Transverse colon (tissue), 4 donors: ENCODE measurements around the gene CTNNBL1. TPM values are rescaled to one million over a fixed set of nuclear protein-coding genes. Genes with fewer than 3 reads are reported as not detected.

Source experiments
- DNase-seq: peaks from one replicate; pipeline ENCODE4 v3.0.0-alpha.2; 2019
- H3K27ac ChIP-seq, 4 donors: fragments of 200-600 bp; sonication (generic); 2 replicates each; pipeline ENCODE4 v1.5.1; 2016 to 2018; ENCODE audit warnings: inconsistent platforms in 4 of 4
- H3K27me3 ChIP-seq: fragments of 200-600 bp; sonication (generic); 2 replicates; pipeline ENCODE4 v1.5.1; 2017; ENCODE audit warnings: inconsistent platforms
- H3K36me3 ChIP-seq, 4 donors: fragments of 200-600 bp; sonication (generic); 2 replicates each; pipeline ENCODE4 v1.5.1; 2017 to 2019; ENCODE audit warnings: inconsistent platforms in 4 of 4
- H3K4me1 ChIP-seq, 4 donors: fragments of 200-600 bp; sonication (generic); 2 replicates each; pipeline ENCODE4 v1.5.1; 2017 to 2020; ENCODE audit warnings: inconsistent platforms in 4 of 4
- H3K4me3 ChIP-seq, 4 donors: fragments of 200-600 bp; sonication (generic); 1 replicate in 1 of 4; 2 replicates in 3 of 4; pipeline versions ENCODE4 v1.5.1 to v1.6.1; 2017 to 2019; ENCODE audit warnings: inconsistent platforms in 4 of 4
- H3K9me3 ChIP-seq, 2 donors: fragments of 200-600 bp; sonication (generic); 2 replicates each; pipeline ENCODE4 v1.5.1; 2017 to 2019; ENCODE audit warnings: inconsistent platforms in 2 of 2
- EP300 ChIP-seq: sonication (generic); formaldehyde crosslinking; IDR thresholded peaks from one replicate; pipeline ENCODE4 v1.6.1; 2017; ENCODE audit warnings: antibody characterized with exemption, low read depth
- POLR2A ChIP-seq: fragments of 450-650 bp; IDR thresholded peaks from one replicate; pipeline ENCODE4 v1.6.1; 2016; ENCODE audit warnings: antibody characterized with exemption, mild to moderate bottlenecking, moderate library complexity
- POLR2AphosphoS5 ChIP-seq, 3 donors: sonication (generic); formaldehyde crosslinking; IDR thresholded peaks; one replicate each; pipeline ENCODE4 v1.6.1; 2016; ENCODE audit warnings: antibody characterized with exemption in 3 of 3
- WGBS, 2 donors: methylation state at CpG; one replicate each; pipeline ENCODE4 v1.1.5; 2018; ENCODE audit warnings: low coverage in 1 of 2; 5-methylcytosine and 5-hydroxymethylcytosine counted together
- in situ Hi-C, 4 donors: fragments of 200-750 bp; cut with MboI; loops; one replicate each; pipeline versions ENCODE4 v1.15.0 to v1.15.1; 2017; ENCODE audit warnings: low sequenced_read_pairs in 3 of 4, low pct_ligation_motif_present in 1 of 4, low pct_unique_long_range_greater_than_20kb in 1 of 4
- intact Hi-C: fragments of 100-400 bp; cut with DNase I; formaldehyde crosslinking; loops from one replicate; pipeline ENCODE4 v1.15.1; 2023; ENCODE audit warnings: low total_unique reads
- total RNA-seq, 4 donors: library from RNA; depleted of rRNA; stranded (reverse); fragments of >200 nt; gene quantifications; one replicate each; pipeline ENCODE4 v1.1.0, GENCODE V29; 2016
- TF ChIP-seq, protein P1 (sequence below), 5 experiments: fragments of 200-600 bp in 3 of 5; fragments of 450-650 bp in 2 of 5; sonication (generic) in 3 of 5; IDR thresholded peaks; 1 replicate in 2 of 5; 2 replicates in 3 of 5; pipeline ENCODE4 v1.5.1; 2016 to 2017; ENCODE audit warnings: antibody characterized with exemption in 5 of 5, inconsistent platforms in 3 of 5, mild to moderate bottlenecking in 2 of 5, moderate library complexity in 1 of 5

CTNNBL1 gene
- total RNA-seq, 4 donors from 2014 or later: 18.7 to 49.0 (median 22.4) TPM

- no peak for DNase-seq
- 5 to 12% methylated on average over 6 to 29 of the region's 34 CpGs for WGBS, 2 donors
These were observed 221.0 kb downstream of the CTNNBL1 start for GRCh38 chr20:37914672-37915433.

DNA sequence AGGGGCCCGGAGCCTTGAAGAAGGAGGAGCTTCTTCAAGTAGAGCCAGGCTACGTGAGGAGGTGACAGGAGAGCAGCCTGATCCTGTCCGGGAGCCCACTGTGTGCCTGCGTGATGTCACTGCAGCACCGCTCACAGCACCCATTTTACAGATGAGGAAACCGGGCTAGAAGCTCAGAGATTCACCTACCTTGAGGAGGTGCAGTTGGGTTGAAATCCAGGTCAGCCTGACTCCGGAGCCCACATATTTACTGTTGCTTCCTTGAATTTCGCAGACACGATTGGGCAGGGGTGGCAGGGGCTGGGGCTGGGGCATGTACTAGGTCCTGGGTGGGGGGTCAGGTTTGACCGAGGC, 221.6 kb downstream of the CTNNBL1 start:
- DNase-seq: no peak
- intact Hi-C loops (no loop called here), in situ Hi-C loops (no loop called here)
- TF ChIP-seq POLR2AphosphoS5 (IDR thresholded peaks at IDR 0.05): no peak
- TF ChIP-seq POLR2A: no peak
- TF ChIP-seq, protein P1, sequence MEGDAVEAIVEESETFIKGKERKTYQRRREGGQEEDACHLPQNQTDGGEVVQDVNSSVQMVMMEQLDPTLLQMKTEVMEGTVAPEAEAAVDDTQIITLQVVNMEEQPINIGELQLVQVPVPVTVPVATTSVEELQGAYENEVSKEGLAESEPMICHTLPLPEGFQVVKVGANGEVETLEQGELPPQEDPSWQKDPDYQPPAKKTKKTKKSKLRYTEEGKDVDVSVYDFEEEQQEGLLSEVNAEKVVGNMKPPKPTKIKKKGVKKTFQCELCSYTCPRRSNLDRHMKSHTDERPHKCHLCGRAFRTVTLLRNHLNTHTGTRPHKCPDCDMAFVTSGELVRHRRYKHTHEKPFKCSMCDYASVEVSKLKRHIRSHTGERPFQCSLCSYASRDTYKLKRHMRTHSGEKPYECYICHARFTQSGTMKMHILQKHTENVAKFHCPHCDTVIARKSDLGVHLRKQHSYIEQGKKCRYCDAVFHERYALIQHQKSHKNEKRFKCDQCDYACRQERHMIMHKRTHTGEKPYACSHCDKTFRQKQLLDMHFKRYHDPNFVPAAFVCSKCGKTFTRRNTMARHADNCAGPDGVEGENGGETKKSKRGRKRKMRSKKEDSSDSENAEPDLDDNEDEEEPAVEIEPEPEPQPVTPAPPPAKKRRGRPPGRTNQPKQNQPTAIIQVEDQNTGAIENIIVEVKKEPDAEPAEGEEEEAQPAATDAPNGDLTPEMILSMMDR (IDR thresholded peaks at IDR 0.05): no peak
- no peak for TF ChIP-seq EP300
- H3K27me3 ChIP-seq: peaks cover 82% of the 10 kb centered on the region
- 51% methylated on average over 10 of the region's 10 CpGs; no CpG with 5 or more reads in 1 of the 2 donors for WGBS, 2 donors
- no peaks in the 10 kb centered on the region for H3K36me3 ChIP-seq
- peaks cover 0 to 21% (median 9%) of the 10 kb centered on the region in 4 donors for H3K4me1 ChIP-seq
- peak overlapping the region in 2 of 4 donors; percentile 1 to 67 for H3K27ac ChIP-seq
- H3K9me3 ChIP-seq: no peaks in the 10 kb centered on the region
- no peak overlapping the region for H3K4me3 ChIP-seq

More at GRCh38 chr20:37914672-37915433, 221.0 kb downstream of the CTNNBL1 start:
- peaks cover 0 to 21% (median 9%) of the 10 kb centered on the region in 4 donors for H3K4me1 ChIP-seq
- H3K36me3 ChIP-seq: no peaks in the 10 kb centered on the region
- H3K9me3 ChIP-seq: no peaks in the 10 kb centered on the region
- peak overlapping the region in 1 of 4 donors; percentile 24 for H3K4me3 ChIP-seq
- H3K27me3 ChIP-seq: peaks cover 88% of the 10 kb centered on the region
- intact Hi-C loops (no loop called here), in situ Hi-C loops (no loop called here)
- peak overlapping the region; percentile 1 to 67 (median 20) for H3K27ac ChIP-seq
- TF ChIP-seq EP300: no peak
- no peak for TF ChIP-seq POLR2A
- TF ChIP-seq, protein P1 (IDR thresholded peaks at IDR 0.05): no peak
- TF ChIP-seq POLR2AphosphoS5 (IDR thresholded peaks at IDR 0.05): no peak

GRCh38 chr20:37915800-37916570, 222.2 kb downstream of the CTNNBL1 start:
- Histone ChIP-seq H3K4me3 (no peak overlapping the region), H3K27ac (peak overlapping the region in 1 of 4 donors; percentile 67), H3K9me3 (no peaks in the 10 kb centered on the region), H3K36me3 (no peaks in the 10 kb centered on the region), H3K4me1 (peaks cover 0 to 21% (median 9%) of the 10 kb centered on the region in 4 donors), H3K27me3 (peaks cover 78% of the 10 kb centered on the region)
- no peak for DNase-seq
- intact Hi-C loops: no loop called here
- in situ Hi-C loops: no loop called here
- TF ChIP-seq, protein P1 (IDR thresholded peaks at IDR 0.05): no peak
- TF ChIP-seq EP300 (no peak), POLR2AphosphoS5 (IDR thresholded peaks at IDR 0.05) (no peak), POLR2A (no peak)
- 30 to 43% methylated on average over 5 to 21 of the region's 21 CpGs for WGBS, 2 donors

- no peak for DNase-seq
- peaks cover 0 to 14% (median 9%) of the 10 kb centered on the region in 4 donors for H3K4me1 ChIP-seq
- H3K27ac ChIP-seq: no peak overlapping the region
- H3K4me3 ChIP-seq: no peak overlapping the region
- no peaks in the 10 kb centered on the region for H3K36me3 ChIP-seq
- WGBS, 2 donors: 69 to 83% methylated on average over 7 to 12 of the region's 12 CpGs
- H3K27me3 ChIP-seq: peaks cover 64% of the 10 kb centered on the region
- TF ChIP-seq POLR2AphosphoS5 (IDR thresholded peaks at IDR 0.05) (no peak), POLR2A (no peak), EP300 (no peak)
- TF ChIP-seq, protein P1 (IDR thresholded peaks at IDR 0.05): no peak
- intact Hi-C loops: no loop called here
- H3K9me3 ChIP-seq: no peaks in the 10 kb centered on the region
- in situ Hi-C loops: no loop called here
These were observed 223.6 kb downstream of the CTNNBL1 start for GRCh38 chr20:37917461-37917860.
